MM.1S (cell line): ENCODE measurements around the gene KTN1.

ENCODE experiments used
- CTCF ChIP-seq: fragments of 300-600 bp; sonication (generic); IDR thresholded peaks from 2 replicates; pipeline ENCODE4 v1.5.1; 2016; ENCODE audit warnings: antibody characterized with exemption, low read length, mixed read lengths
- EZH2phosphoT487 ChIP-seq: fragments of 300-600 bp; sonication (generic); IDR thresholded peaks from 2 replicates; pipeline ENCODE4 v1.6.1; 2018; ENCODE audit warnings: antibody characterized with exemption, low read length

GRCh38 chr14:55720796-55721195 is 140.8 kb downstream of the KTN1 start:
- TF ChIP-seq CTCF (no peak), EZH2phosphoT487 (no peak)
